ENCODE measurements around the gene SCNN1B. TPM values are rescaled to one million over a fixed set of nuclear protein-coding genes. Genes with fewer than 3 reads are reported as not detected.
"Not testable (repeated sequence)": the region's sequence is repeated elsewhere in the genome, so short reads cannot be mapped to it uniquely, and the experiment has no call there.

The SCNN1B gene, protein sequence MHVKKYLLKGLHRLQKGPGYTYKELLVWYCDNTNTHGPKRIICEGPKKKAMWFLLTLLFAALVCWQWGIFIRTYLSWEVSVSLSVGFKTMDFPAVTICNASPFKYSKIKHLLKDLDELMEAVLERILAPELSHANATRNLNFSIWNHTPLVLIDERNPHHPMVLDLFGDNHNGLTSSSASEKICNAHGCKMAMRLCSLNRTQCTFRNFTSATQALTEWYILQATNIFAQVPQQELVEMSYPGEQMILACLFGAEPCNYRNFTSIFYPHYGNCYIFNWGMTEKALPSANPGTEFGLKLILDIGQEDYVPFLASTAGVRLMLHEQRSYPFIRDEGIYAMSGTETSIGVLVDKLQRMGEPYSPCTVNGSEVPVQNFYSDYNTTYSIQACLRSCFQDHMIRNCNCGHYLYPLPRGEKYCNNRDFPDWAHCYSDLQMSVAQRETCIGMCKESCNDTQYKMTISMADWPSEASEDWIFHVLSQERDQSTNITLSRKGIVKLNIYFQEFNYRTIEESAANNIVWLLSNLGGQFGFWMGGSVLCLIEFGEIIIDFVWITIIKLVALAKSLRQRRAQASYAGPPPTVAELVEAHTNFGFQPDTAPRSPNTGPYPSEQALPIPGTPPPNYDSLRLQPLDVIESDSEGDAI
- not detected for polyA plus RNA-seq (ENCODE audit: low read depth in 6 of 6)

DNA sequence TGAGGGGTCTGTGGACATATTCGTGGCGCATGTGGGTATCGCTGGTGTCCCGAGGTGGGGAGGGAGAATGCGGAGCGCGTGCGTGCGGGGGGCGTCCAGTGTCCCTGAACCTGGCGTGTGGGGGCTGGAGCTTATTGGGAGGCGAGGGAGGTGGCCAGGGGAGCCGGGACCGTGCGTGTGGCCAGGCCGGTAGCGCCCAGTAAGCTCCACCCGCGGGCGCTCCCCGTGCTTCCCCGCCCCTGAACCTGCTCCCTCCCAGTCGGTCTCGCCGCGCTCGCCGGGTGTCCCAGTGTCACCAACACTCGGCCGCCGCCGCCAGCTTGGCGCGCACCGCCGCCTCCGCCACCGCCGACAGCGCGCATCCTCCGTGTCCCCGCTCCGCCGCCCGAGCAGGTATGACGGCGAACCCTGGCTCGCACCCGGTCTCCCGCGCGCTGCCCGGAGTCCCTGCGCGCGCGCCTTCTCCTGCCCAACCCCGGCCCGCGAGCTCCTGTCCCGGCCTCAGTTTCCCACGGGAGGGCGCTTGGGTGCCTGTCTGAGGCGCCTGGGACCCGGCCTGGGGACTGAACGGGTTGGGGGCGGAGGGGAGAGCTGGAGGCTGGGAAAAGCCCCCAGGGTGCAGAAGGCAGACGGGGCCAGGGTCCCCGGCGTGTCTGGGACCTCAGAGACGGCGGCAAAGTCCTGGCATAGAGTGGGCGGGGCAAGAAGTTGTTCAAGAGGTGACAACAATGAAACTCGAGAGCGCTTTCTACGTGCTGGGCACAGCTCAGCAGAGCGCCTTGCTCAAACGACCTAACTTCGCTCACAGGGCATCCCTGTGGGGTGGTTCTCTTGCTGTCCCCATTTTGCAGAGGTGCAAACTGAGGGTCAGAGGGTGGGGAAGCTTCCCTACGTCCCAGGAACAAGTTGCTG lies at the start of gene SCNN1B:
Gene SCNN1B (plus strand): TSS at position 258 of the 912 bp plus-strand sequence. CDS start 46,298 bp downstream, outside the sequence.
- H3K27me3 Mint-ChIP-seq, result peaks cover 34 to 49% (median 44%) of the 10 kb centered on the region in 3 donors
- peak within 1 kb of the TSS in 3 of 8 donors; percentile 1 to 39 (median 10) for H3K4me3 Mint-ChIP-seq
- ATAC-seq (ENCODE audit: low read depth in 2 of 2), result no peak
- H3K4me1 Mint-ChIP-seq, result peaks cover 3 to 8% (median 6%) of the 10 kb centered on the region in 3 donors
- H3K36me3 Mint-ChIP-seq, result peaks cover 0 to 10% of the 10 kb centered on the region in 2 donors
- H3K27ac Mint-ChIP-seq, result no peak within 1 kb of the TSS
- peaks cover 0 to 4% (median 0%) of the 10 kb centered on the region in 7 donors for H3K9me3 Mint-ChIP-seq
- no peak for DNase-seq

DNA sequence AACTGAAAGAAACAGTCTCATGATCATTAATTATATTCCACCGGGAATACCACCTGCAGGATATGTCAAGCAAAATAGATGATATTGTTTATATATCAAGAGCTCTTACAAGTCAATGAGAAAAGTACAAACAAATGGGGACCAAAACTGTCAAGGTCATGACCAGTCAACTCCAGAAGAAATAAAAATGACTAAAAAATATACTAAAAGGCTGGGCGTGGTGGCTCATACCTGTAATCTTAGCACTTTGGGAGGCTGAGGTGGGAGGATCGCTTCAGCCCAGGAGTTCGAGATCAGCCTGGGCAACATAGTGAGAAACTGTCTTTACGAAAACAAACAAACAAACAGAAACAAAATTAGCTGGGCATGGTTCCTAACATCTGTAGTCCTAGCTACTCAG lies 49.8 kb upstream of the SCNN1B start:
- Mint-ChIP-seq H3K9me3 (peaks cover 0 to 14% (median 10%) of the 10 kb centered on the region in 7 donors), H3K4me1 (no peaks in the 10 kb centered on the region), H3K4me3 (no peak overlapping the region), H3K36me3 (peaks cover 0 to 15% of the 10 kb centered on the region in 2 donors), H3K27ac (no peak overlapping the region), H3K27me3 (peaks cover 13 to 20% (median 15%) of the 10 kb centered on the region in 3 donors)
- ATAC-seq (ENCODE audit: low read depth in 2 of 2) (no peak), DNase-seq (no peak)

DNA sequence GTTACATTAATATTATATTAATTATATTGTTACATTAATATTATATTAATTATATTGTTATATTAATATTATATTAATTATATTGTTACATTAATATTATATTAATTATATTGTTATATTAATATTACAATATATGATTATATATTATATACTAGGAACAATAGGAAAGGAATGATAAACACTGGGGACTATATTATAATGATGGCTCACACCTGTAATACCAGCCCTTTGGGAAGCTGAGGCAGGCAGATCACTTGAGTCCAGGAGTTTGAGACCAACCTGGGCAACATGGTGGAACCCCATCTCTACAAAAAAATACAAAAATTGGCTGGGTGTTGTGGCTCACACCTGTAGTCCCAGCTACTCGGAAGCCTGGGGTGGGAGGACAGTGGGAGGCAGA lies 48.5 kb upstream of the SCNN1B start:
- Mint-ChIP-seq H3K27me3 (peaks cover 19 to 25% (median 24%) of the 10 kb centered on the region in 3 donors), H3K36me3 (peaks cover 0 to 15% of the 10 kb centered on the region in 2 donors), H3K9me3 (peaks cover 0 to 14% (median 10%) of the 10 kb centered on the region in 7 donors)
- not testable (repeated sequence) for H3K27ac Mint-ChIP-seq; DNase-seq; H3K4me1 Mint-ChIP-seq; ATAC-seq (ENCODE audit: low read depth in 2 of 2); H3K4me3 Mint-ChIP-seq

DNA sequence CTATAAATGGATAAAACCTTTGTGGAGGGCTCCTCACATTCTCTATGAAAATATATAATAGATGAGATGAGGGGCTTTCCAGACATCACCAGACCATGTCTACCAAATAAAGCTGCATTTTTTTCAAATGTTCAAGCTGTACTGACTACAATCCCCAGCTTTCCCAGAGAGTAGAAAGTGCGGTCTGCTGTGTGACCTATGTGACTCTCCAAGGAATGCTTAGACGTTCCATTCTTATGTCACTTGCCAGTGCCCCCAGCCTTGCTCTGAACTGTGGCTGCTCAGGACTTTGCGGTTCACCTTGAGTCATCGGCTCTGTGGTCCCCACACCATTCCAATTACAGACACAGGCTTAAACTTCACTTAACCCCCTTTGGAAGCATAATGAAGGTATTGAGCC lies 47.8 kb upstream of the SCNN1B start:
- H3K27ac Mint-ChIP-seq, result no peak overlapping the region
- peak; percentile 25 to 32 for ATAC-seq (ENCODE audit: low read depth in 2 of 2)
- no peaks in the 10 kb centered on the region for H3K4me1 Mint-ChIP-seq
- peaks cover 0 to 15% of the 10 kb centered on the region in 2 donors for H3K36me3 Mint-ChIP-seq
- peaks cover 19 to 25% (median 24%) of the 10 kb centered on the region in 3 donors for H3K27me3 Mint-ChIP-seq
- peaks cover 0 to 14% (median 10%) of the 10 kb centered on the region in 7 donors for H3K9me3 Mint-ChIP-seq
- H3K4me3 Mint-ChIP-seq, result no peak overlapping the region
- DNase-seq, result no peak

DNA sequence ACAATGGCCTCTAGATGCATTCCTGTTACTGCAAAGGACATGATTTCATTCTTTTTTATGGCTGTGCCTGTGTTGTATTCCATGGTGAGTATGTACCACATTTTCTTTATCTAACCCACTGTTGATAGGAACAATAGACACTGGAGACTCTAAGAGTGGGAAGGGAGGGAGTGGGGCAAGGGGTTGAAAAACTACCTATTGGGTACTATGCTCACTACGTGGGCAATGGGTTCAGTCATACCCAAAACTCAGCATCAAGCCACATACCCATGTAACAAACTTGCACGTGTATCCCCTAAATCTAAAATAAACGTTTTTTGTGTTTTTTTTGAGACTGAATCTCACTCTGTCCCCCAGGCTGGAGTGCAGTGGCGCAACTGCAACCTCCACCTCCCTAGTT lies 47.1 kb upstream of the SCNN1B start:
- H3K4me1 Mint-ChIP-seq, result no peaks in the 10 kb centered on the region
- peaks cover 0 to 15% of the 10 kb centered on the region in 2 donors for H3K36me3 Mint-ChIP-seq
- peaks cover 15 to 25% (median 24%) of the 10 kb centered on the region in 3 donors for H3K27me3 Mint-ChIP-seq
- DNase-seq (no peak), ATAC-seq (ENCODE audit: low read depth in 2 of 2) (no peak)
- no peak overlapping the region for H3K4me3 Mint-ChIP-seq
- H3K27ac Mint-ChIP-seq, result no peak overlapping the region
- peaks cover 0 to 13% (median 8%) of the 10 kb centered on the region in 7 donors for H3K9me3 Mint-ChIP-seq

DNA sequence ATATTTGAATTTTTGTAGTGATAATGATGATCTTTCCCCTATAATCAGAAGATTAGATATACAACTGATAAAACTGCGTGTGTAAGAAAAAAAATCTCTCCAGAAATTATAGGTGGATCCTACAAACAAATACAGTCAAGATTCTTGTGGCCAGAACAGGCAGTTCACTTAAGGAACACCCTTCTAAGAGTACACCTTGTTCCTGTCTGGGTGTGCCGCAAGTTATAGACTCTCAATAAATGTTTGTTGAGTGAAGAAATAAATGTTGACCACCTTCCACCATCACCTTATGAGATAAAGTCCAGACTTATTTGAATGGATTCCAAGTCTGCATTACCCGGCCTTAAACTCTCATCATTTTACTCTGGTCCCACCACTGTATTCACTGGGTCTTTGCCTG lies 45.7 kb upstream of the SCNN1B start:
- Mint-ChIP-seq H3K27me3 (peaks cover 19 to 27% (median 23%) of the 10 kb centered on the region in 3 donors), H3K4me3 (no peak overlapping the region), H3K36me3 (peaks cover 0 to 2% of the 10 kb centered on the region in 2 donors), H3K27ac (no peak overlapping the region), H3K4me1 (no peaks in the 10 kb centered on the region), H3K9me3 (peaks cover 0 to 5% (median 2%) of the 10 kb centered on the region in 7 donors)
- ATAC-seq (ENCODE audit: low read depth in 2 of 2) (no peak), DNase-seq (no peak)

DNA sequence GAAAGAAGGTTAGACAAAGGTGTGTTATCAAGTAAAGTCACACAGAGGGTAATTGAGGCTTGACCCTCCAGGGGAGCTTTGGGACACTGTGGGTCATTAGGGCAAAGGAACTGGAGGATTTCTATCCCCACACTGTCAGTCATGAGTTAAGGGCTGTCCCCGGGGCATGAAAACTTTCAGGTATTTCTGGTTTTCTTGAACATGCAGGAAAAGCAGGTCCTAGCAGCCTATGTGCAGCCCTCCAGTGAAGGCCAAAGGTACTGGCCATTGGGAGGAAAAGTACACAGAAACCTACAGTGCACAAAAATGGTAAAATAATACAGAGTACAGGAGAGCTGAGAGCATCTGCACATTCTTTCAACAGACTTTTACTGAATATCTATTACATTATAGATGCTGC lies 44.4 kb upstream of the SCNN1B start:
- Mint-ChIP-seq H3K36me3 (no peaks in the 10 kb centered on the region), H3K9me3 (peaks cover 0 to 5% (median 2%) of the 10 kb centered on the region in 7 donors), H3K4me1 (no peaks in the 10 kb centered on the region), H3K27me3 (peaks cover 15 to 20% (median 18%) of the 10 kb centered on the region in 3 donors), H3K27ac (no peak overlapping the region), H3K4me3 (no peak overlapping the region)
- DNase-seq (no peak), ATAC-seq (ENCODE audit: low read depth in 2 of 2) (no peak)

DNA sequence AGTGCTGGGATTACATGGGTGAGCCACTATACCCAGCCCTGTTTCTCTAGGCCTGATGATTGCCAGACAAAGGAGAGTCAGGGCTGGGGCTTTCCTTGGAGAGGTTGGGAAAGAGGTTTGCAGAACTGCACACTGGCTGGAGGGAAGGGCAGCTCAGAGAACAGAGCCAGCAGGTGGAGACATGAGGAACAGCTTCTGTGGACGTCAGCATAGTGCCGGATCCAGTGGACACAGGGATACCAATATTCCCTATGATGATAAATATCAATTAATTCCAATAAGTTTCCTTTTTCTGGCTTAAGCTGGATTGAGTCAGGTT lies 43.2 kb upstream of the SCNN1B start:
- H3K4me1 Mint-ChIP-seq, result no peaks in the 10 kb centered on the region
- H3K36me3 Mint-ChIP-seq, result no peaks in the 10 kb centered on the region
- ATAC-seq (ENCODE audit: low read depth in 2 of 2), result no peak
- no peak for DNase-seq
- no peak overlapping the region for H3K4me3 Mint-ChIP-seq
- H3K27ac Mint-ChIP-seq, result no peak overlapping the region
- peaks cover 0 to 5% (median 2%) of the 10 kb centered on the region in 7 donors for H3K9me3 Mint-ChIP-seq
- H3K27me3 Mint-ChIP-seq, result peaks cover 15 to 20% (median 18%) of the 10 kb centered on the region in 3 donors

DNA sequence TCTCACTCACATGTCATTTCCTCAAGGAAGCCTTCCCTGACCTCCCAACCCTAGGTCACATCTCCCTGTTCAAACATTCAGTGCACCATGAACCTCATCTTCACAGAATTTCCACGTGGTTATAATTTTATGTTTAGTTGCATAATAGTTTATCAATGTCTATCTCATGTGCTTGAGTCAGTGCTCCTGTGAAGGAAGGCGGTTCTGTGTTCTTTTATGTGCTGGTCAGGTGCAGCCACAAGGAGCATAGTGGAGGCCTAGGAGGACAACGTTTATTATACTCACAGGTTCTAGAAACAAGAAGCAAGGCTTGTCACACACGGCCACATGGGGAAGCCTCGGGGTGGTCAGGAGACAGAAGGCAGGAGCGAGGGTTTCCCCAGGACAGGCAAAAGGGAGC lies 34.5 kb upstream of the SCNN1B start:
- Mint-ChIP-seq H3K36me3 (peaks cover 0 to 5% of the 10 kb centered on the region in 2 donors), H3K9me3 (peaks cover 0 to 9% (median 4%) of the 10 kb centered on the region in 7 donors), H3K4me3 (no peak overlapping the region)

DNA sequence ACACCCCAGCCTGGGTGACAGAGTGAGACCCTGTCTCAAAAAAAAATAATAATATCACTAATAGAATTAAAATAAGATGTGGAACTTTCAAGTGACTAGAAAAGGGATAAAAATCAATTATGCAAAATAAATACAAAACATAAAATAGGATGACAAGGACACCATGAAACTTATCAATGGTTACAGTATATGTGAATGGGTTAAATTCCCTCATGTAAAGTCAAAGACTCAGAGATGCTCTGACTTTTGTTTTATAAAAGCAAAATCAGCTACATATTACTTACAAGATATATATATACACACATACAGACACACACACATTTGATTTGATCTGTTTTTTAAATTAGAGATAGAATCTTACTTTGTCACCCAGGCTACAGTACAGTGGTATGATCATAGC lies 33.5 kb upstream of the SCNN1B start:
- Mint-ChIP-seq H3K4me1 (no peaks in the 10 kb centered on the region), H3K36me3 (peaks cover 0 to 5% of the 10 kb centered on the region in 2 donors), H3K27ac (no peak overlapping the region), H3K9me3 (peaks cover 0 to 9% (median 4%) of the 10 kb centered on the region in 7 donors), H3K27me3 (peaks cover 13 to 23% (median 17%) of the 10 kb centered on the region in 3 donors), H3K4me3 (no peak overlapping the region)
- DNase-seq (no peak), ATAC-seq (ENCODE audit: low read depth in 2 of 2) (no peak)

More for the DNA sequence above, 34.5 kb upstream of the SCNN1B start:
- no peak overlapping the region for H3K27ac Mint-ChIP-seq
- H3K4me1 Mint-ChIP-seq, result no peaks in the 10 kb centered on the region
- no peak for ATAC-seq (ENCODE audit: low read depth in 2 of 2)
- DNase-seq, result no peak
- H3K27me3 Mint-ChIP-seq, result peaks cover 13 to 23% (median 17%) of the 10 kb centered on the region in 3 donors

DNA sequence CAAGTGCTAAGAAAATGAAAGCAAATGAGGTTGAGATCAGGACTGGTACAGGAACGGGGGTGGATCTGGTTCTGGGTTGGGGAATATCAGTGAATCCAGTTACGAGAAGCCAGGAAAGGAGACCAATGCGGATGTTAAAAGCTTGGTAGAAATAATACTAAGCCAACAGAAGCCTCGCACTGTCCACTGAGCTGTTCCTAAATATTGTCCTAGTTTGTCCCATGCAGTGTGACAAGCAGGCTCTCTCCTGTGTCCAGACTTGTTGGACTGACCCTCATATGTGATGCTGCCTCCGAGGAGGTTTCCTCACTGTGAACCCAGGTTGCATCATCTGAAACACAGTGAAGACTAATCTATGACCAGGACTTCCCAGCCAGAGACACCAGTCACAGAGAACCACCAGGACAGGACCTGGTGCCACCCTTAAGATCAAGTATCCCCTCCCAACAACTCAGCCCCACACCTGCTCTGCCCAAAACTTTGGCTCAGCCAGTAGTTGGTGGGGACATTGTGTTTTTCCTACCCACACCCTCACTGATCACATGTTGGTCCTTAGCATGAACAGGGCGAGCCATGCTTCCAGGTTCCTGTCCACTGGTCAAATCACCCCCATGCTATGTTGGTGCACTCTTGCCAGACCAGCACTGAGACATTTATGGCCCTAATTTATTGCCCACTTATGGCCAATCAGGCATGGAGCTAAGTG lies 32.7 kb upstream of the SCNN1B start:
- Mint-ChIP-seq H3K27me3 (peaks cover 13 to 25% (median 23%) of the 10 kb centered on the region in 3 donors), H3K9me3 (peaks cover 1 to 10% (median 5%) of the 10 kb centered on the region in 7 donors), H3K36me3 (peaks cover 3 to 5% of the 10 kb centered on the region in 2 donors), H3K4me1 (no peaks in the 10 kb centered on the region), H3K4me3 (no peak overlapping the region), H3K27ac (no peak overlapping the region)
- ATAC-seq (ENCODE audit: low read depth in 2 of 2) (no peak), DNase-seq (no peak)

DNA sequence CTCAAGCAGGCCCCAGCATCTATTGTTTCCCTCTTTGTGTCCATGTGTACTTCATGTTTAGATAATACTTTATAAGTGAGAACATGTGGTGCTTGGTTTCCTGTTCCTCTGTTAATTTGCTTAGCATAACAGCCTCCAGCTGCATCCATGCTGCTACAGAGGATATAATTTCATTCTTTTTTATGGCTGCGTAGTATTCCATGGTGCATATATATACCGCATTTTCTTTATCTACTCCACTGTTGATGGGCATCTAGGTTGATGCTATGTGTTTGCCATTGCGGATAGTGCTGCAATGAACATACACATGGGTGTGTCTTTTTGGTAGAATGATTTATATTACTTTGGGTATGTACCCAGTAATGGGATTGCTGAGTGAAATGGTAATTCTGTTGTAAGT lies 31.4 kb upstream of the SCNN1B start:
- no peak for DNase-seq
- peaks cover 2 to 17% (median 8%) of the 10 kb centered on the region in 7 donors for H3K9me3 Mint-ChIP-seq
- H3K27me3 Mint-ChIP-seq, result peaks cover 16 to 35% (median 34%) of the 10 kb centered on the region in 3 donors
- no peak overlapping the region for H3K27ac Mint-ChIP-seq
- H3K4me3 Mint-ChIP-seq, result no peak overlapping the region
- no peaks in the 10 kb centered on the region for H3K4me1 Mint-ChIP-seq
- ATAC-seq (ENCODE audit: low read depth in 2 of 2), result no peak
- H3K36me3 Mint-ChIP-seq, result peaks cover 5 to 9% of the 10 kb centered on the region in 2 donors
